ENCODE measurements around the gene CDKN2A.

Gene CDKN2A

DNA sequence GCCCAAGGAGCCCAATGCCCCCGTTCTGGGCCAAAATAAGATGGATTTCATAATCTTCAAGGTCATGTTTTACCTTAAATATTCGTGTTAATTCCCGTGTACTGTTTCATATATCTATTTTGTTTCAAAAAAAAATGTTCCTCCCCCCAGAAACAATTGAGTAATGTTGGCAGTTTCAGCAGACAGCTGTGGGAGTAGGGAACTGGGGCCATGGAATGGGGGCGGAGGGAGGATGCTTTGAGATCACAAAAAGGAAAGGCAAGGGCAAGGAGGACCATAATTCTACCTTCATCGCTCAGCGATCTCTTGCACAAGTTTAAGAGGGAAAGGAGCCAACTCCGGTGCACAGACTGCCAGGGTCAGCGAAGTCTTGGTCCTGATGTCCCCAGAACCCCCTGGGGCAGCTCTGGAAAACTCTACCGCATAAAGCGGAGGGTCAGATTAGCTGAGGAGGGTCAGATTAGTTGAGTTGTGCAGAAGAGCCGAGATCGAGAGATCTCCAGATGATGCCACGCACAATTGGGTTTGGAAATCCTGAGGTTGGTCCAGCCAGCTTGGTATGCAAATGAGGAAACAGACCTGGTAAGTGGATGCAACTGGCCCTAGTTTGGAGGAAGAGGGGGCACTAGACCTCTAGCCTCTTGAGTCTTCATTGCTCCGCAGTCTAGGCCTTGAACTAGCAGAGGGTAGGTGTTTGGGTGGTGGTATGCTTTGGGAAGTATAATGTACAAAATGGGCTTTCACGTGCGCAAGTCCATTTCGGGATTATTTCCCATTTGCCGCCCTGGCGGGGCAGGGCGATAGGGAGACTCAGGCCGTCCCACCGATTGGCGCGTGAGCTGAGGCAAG, 24.0 kb downstream of the CDKN2A start:
- Histone ChIP-seq H3K4me1 (ENCODE audit: control insufficient read depth in 2 of 2, insufficient read depth in 2 of 2, low read length in 2 of 2) (peaks cover 6 to 10% of the 10 kb centered on the region in 2 donors), H3K27me3 (ENCODE audit: control insufficient read depth in 2 of 2, insufficient read depth in 2 of 2, low read length in 2 of 2) (peaks cover 85 to 92% of the 10 kb centered on the region in 2 donors)

DNA sequence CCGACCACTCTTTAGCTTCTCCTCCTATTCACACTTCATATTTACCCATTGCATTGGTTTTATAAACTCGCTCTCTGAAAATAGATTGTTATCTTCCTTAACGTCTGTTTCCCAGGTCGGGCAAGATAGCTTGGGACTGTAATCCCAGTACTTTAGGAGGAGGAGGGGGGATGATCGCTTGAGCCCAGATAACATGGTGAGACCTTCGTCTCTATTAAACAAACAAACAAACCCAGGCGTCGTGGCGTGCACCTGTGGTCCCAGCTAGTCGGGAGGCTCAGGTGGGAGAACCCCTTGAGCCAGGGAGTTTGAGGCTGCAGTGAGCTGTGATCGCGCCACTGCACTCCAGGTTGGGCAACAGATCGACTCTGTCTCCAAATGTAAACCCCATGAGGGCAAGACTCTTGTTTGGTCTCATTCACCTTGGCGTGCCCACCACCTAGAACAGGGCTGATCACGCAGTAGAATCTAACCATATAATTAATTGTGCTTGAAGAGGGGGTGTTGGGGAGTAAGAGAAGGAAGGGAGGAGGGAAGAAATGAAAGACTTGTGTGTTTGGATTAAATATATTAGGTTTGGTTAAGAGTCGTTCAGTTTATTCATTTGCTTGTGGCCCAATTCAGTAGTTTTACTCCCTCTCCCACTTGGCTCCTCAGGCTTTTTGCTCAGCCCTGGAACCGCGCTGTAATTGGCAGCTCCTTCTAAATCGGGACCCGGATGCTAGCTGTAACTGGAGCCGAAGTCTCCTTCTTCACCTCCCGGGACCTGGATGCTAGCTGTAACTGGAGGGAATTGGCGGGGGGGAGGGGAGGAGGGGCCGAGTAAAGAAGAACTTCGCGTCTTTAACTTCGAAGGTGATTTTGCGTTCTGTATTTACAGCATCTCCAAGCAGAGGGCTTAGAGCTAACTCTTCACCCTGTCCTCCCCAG, 24.9 kb downstream of the CDKN2A start:
- no peaks in the 10 kb centered on the region for H3K36me3 ChIP-seq (ENCODE audit: control insufficient read depth in 2 of 2, insufficient read depth in 2 of 2, low read length in 2 of 2)
- H3K27me3 ChIP-seq (ENCODE audit: control insufficient read depth in 2 of 2, insufficient read depth in 2 of 2, low read length in 2 of 2), result peaks cover 83 to 93% of the 10 kb centered on the region in 2 donors
- H3K9me3 ChIP-seq (ENCODE audit: control insufficient read depth in 2 of 2, low read length in 2 of 2), result peaks cover 0 to 6% of the 10 kb centered on the region in 2 donors
- H3K4me1 ChIP-seq (ENCODE audit: control insufficient read depth in 2 of 2, insufficient read depth in 2 of 2, low read length in 2 of 2), result peaks cover 1 to 11% of the 10 kb centered on the region in 2 donors
- H3K4me3 ChIP-seq (ENCODE audit: low read length in 2 of 2), result no peak overlapping the region
- H3K9ac ChIP-seq (ENCODE audit: low read depth in 1 of 2, low read length in 2 of 2), result no peak overlapping the region
- no peak overlapping the region for H3K27ac ChIP-seq (ENCODE audit: low read depth in 2 of 2, low read length in 2 of 2)

More for the DNA sequence above, 24.0 kb downstream of the CDKN2A start:
- Histone ChIP-seq H3K9me3 (ENCODE audit: control insufficient read depth in 2 of 2, low read length in 2 of 2) (peaks cover 0 to 6% of the 10 kb centered on the region in 2 donors), H3K4me3 (ENCODE audit: low read length in 2 of 2) (no peak overlapping the region), H3K9ac (ENCODE audit: low read depth in 1 of 2, low read length in 2 of 2) (no peak overlapping the region), H3K27ac (ENCODE audit: low read depth in 2 of 2, low read length in 2 of 2) (no peak overlapping the region), H3K36me3 (ENCODE audit: control insufficient read depth in 2 of 2, insufficient read depth in 2 of 2, low read length in 2 of 2) (no peaks in the 10 kb centered on the region)

DNA sequence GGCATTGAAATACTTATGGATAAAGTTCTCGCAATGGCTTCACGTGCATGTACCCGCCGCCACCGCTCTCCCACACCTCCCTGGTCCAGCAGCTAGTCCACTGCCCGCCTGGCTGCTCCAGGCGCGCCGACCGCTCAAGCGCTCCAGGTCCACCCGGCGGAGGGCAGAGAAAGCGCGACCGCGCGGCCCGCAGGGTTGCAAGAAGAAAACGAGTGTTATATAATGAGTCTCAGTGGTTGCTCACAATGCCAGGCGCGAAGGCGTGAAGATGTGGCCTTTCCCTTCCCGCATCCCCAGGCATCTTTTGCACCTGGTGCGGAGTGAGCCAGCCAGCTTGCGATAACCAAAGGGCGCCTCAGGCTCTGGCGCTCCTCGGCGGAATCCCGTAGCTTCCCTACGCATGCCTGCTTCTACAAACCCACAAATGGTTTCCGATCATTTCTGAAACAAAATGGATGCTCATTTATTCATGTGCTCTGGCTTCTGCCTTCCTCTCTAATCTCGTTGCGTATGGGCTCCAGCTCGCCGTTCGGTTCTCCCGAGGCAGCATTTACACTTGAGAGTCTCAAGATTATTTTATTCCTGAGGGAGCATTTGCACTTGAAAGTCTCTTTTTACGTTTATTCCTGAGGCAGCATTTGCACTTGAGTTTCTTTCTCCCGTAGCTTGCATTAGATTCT, 25.7 kb downstream of the CDKN2A start:
- peaks cover 0 to 6% of the 10 kb centered on the region in 2 donors for H3K9me3 ChIP-seq (ENCODE audit: control insufficient read depth in 2 of 2, low read length in 2 of 2)
- no peak overlapping the region for H3K9ac ChIP-seq (ENCODE audit: low read depth in 1 of 2, low read length in 2 of 2)
- H3K4me1 ChIP-seq (ENCODE audit: control insufficient read depth in 2 of 2, insufficient read depth in 2 of 2, low read length in 2 of 2), result peaks cover 0 to 11% of the 10 kb centered on the region in 2 donors
- H3K36me3 ChIP-seq (ENCODE audit: control insufficient read depth in 2 of 2, insufficient read depth in 2 of 2, low read length in 2 of 2), result no peaks in the 10 kb centered on the region
- H3K27me3 ChIP-seq (ENCODE audit: control insufficient read depth in 2 of 2, insufficient read depth in 2 of 2, low read length in 2 of 2), result peaks cover 79 to 87% of the 10 kb centered on the region in 2 donors
- no peak overlapping the region for H3K27ac ChIP-seq (ENCODE audit: low read depth in 2 of 2, low read length in 2 of 2)
- H3K4me3 ChIP-seq (ENCODE audit: low read length in 2 of 2), result no peak overlapping the region

DNA sequence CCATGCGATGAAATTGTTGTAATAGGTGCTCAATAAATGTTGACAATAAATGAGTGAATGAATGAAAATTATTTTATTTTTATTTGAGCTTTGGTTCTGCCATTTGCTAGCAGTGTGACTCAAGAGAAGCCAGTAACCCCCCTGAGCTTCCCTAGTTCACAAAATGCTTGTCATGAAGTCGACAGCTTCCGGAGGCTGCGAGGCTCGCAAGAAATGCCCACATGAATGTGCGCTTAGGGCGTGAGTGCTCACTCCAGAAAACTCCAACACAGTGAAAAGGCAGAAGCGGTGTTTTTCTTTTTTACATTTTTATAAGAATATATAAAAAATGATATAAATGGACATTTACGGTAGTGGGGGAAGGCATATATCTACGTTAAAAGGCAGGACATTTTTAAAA, 26.5 kb downstream of the CDKN2A start:
- Histone ChIP-seq H3K4me1 (ENCODE audit: control insufficient read depth in 2 of 2, insufficient read depth in 2 of 2, low read length in 2 of 2) (peaks cover 0 to 11% of the 10 kb centered on the region in 2 donors), H3K9ac (ENCODE audit: low read depth in 1 of 2, low read length in 2 of 2) (no peak overlapping the region), H3K4me3 (ENCODE audit: low read length in 2 of 2) (no peak overlapping the region), H3K36me3 (ENCODE audit: control insufficient read depth in 2 of 2, insufficient read depth in 2 of 2, low read length in 2 of 2) (no peaks in the 10 kb centered on the region), H3K27ac (ENCODE audit: low read depth in 2 of 2, low read length in 2 of 2) (no peak overlapping the region), H3K27me3 (ENCODE audit: control insufficient read depth in 2 of 2, insufficient read depth in 2 of 2, low read length in 2 of 2) (peaks cover 73 to 81% of the 10 kb centered on the region in 2 donors), H3K9me3 (ENCODE audit: control insufficient read depth in 2 of 2, low read length in 2 of 2) (peaks cover 0 to 6% of the 10 kb centered on the region in 2 donors)

DNA sequence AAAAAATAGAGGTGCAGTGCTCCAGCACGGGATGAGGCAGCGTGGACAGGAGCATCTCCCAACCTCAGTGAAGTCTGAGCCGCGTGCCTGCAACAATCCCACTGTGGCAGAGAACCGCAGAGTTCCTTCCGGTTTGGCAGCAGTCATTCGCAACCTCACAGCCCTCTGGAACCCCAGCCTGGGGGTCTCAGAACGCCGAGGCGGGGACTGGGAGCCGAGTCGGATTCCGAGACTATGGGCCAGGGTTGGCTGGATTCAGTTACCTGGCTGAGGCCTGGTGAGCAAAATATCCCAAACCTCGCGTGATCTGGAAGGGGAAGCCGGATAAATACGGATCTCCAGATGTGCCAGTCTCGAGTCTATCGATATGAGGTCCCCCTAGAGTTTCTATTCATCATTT, 27.0 kb downstream of the CDKN2A start:
- no peak overlapping the region for H3K4me3 ChIP-seq (ENCODE audit: low read length in 2 of 2)

DNA sequence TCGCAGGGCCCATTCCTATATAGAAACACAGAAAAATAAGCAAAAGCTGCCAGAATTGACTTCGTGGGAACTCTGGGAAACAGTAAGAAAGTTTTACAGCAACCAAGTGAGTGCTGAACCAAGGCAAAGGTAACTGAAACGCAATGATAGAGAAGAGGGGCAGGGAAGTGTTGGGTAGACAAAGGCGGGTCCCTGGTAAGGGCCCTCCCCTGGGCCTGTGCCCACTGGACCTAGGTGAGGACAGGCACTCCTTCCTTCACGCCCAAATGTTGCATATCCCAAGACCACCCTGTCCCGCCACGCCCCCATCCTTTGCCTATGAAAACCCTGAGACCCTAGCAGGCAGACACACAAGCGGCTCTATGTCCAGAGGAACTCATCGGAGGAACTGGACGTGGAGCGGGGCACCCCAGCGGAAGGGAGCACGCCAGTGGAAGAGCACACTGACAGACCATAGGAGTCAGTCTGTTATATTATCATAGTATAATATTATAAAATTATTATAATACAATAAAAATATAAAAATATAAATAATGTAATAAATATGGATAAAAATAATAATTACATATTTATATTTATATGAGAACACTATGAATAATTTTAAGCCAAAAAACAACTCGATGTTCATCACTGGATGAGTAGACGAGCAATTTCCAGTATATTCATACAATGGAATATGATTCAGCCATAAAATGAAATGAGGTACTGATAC, 27.9 kb downstream of the CDKN2A start:
- no peak overlapping the region for H3K4me3 ChIP-seq (ENCODE audit: low read length in 2 of 2)
- peaks cover 66 to 71% of the 10 kb centered on the region in 2 donors for H3K27me3 ChIP-seq (ENCODE audit: control insufficient read depth in 2 of 2, insufficient read depth in 2 of 2, low read length in 2 of 2)
- H3K4me1 ChIP-seq (ENCODE audit: control insufficient read depth in 2 of 2, insufficient read depth in 2 of 2, low read length in 2 of 2), result peaks cover 0 to 11% of the 10 kb centered on the region in 2 donors
- no peak overlapping the region for H3K9ac ChIP-seq (ENCODE audit: low read depth in 1 of 2, low read length in 2 of 2)
- H3K27ac ChIP-seq (ENCODE audit: low read depth in 2 of 2, low read length in 2 of 2), result no peak overlapping the region
- H3K9me3 ChIP-seq (ENCODE audit: control insufficient read depth in 2 of 2, low read length in 2 of 2), result peaks cover 0 to 6% of the 10 kb centered on the region in 2 donors
- H3K36me3 ChIP-seq (ENCODE audit: control insufficient read depth in 2 of 2, insufficient read depth in 2 of 2, low read length in 2 of 2), result no peaks in the 10 kb centered on the region

More for the DNA sequence above, 27.0 kb downstream of the CDKN2A start:
- no peak overlapping the region for H3K27ac ChIP-seq (ENCODE audit: low read depth in 2 of 2, low read length in 2 of 2)
- H3K9me3 ChIP-seq (ENCODE audit: control insufficient read depth in 2 of 2, low read length in 2 of 2), result peaks cover 0 to 6% of the 10 kb centered on the region in 2 donors
- no peak overlapping the region for H3K9ac ChIP-seq (ENCODE audit: low read depth in 1 of 2, low read length in 2 of 2)
- H3K4me1 ChIP-seq (ENCODE audit: control insufficient read depth in 2 of 2, insufficient read depth in 2 of 2, low read length in 2 of 2), result peaks cover 0 to 11% of the 10 kb centered on the region in 2 donors
- peaks cover 71 to 78% of the 10 kb centered on the region in 2 donors for H3K27me3 ChIP-seq (ENCODE audit: control insufficient read depth in 2 of 2, insufficient read depth in 2 of 2, low read length in 2 of 2)
- no peaks in the 10 kb centered on the region for H3K36me3 ChIP-seq (ENCODE audit: control insufficient read depth in 2 of 2, insufficient read depth in 2 of 2, low read length in 2 of 2)

DNA sequence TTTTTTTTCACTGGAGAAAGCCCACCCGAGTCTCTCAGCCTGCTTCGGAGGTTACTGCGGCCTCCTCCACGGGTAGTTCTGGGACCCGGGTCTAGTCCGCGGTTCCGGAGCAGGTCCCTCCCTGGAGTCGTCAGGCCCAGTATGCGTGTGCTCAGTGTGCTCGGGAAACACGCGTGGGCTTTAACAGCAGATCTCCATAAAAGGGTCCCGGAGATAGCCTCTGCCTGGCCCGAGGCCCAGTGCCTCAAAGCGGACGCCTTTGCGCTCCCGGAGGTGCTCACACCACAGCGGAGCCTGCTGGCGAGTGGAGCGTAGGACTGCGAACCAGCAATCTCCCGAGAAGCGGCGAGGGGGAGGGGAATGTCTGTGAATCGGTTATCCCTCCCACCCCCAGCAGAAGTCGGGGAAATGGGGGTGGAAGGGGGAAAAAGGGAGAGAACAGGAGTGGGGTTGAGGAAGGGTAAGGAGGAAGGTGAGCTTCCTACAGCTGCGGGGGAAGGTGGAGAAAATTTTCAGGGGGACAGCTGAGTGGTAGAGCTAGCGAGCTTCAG, 28.7 kb downstream of the CDKN2A start:
- H3K4me3 ChIP-seq (ENCODE audit: low read length in 2 of 2), result peak overlapping the region; percentile 55 to 67
- no peaks in the 10 kb centered on the region for H3K36me3 ChIP-seq (ENCODE audit: control insufficient read depth in 2 of 2, insufficient read depth in 2 of 2, low read length in 2 of 2)
- H3K27me3 ChIP-seq (ENCODE audit: control insufficient read depth in 2 of 2, insufficient read depth in 2 of 2, low read length in 2 of 2), result peaks cover 59 to 66% of the 10 kb centered on the region in 2 donors
- peak overlapping the region in 1 of 2 donors; percentile 16 for H3K9ac ChIP-seq (ENCODE audit: low read depth in 1 of 2, low read length in 2 of 2)
- H3K4me1 ChIP-seq (ENCODE audit: control insufficient read depth in 2 of 2, insufficient read depth in 2 of 2, low read length in 2 of 2), result peaks cover 0 to 11% of the 10 kb centered on the region in 2 donors
- no peak overlapping the region for H3K27ac ChIP-seq (ENCODE audit: low read depth in 2 of 2, low read length in 2 of 2)
- peaks cover 0 to 6% of the 10 kb centered on the region in 2 donors for H3K9me3 ChIP-seq (ENCODE audit: control insufficient read depth in 2 of 2, low read length in 2 of 2)

DNA sequence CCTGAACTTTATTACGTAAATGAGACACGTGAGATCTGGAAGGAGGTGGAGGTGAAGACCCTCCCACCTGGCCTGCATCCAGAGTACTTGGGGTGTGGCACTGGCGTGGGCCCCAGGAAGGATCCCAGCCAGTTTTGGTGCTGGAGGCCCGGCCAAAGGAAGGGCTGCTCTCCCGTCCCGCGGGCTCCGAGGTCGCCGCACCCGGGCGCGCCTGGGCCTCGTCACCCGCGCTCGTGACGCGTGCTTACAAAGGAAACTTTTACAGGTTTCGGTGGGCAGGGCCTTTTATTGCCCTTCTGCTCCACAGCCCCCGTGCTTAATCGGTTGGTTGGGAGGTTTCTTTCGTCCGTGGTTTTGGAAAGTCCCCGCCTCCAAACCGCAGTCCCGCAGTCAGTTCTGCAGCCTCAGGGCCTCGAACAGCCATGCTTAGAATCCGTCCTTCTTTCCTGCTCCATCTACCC, 29.2 kb downstream of the CDKN2A start:
- H3K4me1 ChIP-seq (ENCODE audit: control insufficient read depth in 2 of 2, insufficient read depth in 2 of 2, low read length in 2 of 2), result peaks cover 0 to 11% of the 10 kb centered on the region in 2 donors
- H3K9ac ChIP-seq (ENCODE audit: low read depth in 1 of 2, low read length in 2 of 2), result peak overlapping the region in 1 of 2 donors; percentile 16
- no peaks in the 10 kb centered on the region for H3K36me3 ChIP-seq (ENCODE audit: control insufficient read depth in 2 of 2, insufficient read depth in 2 of 2, low read length in 2 of 2)
- no peak overlapping the region for H3K27ac ChIP-seq (ENCODE audit: low read depth in 2 of 2, low read length in 2 of 2)
- H3K9me3 ChIP-seq (ENCODE audit: control insufficient read depth in 2 of 2, low read length in 2 of 2), result peaks cover 0 to 6% of the 10 kb centered on the region in 2 donors
- peak overlapping the region; percentile 55 to 67 for H3K4me3 ChIP-seq (ENCODE audit: low read length in 2 of 2)
- H3K27me3 ChIP-seq (ENCODE audit: control insufficient read depth in 2 of 2, insufficient read depth in 2 of 2, low read length in 2 of 2), result peaks cover 53 to 60% of the 10 kb centered on the region in 2 donors

DNA sequence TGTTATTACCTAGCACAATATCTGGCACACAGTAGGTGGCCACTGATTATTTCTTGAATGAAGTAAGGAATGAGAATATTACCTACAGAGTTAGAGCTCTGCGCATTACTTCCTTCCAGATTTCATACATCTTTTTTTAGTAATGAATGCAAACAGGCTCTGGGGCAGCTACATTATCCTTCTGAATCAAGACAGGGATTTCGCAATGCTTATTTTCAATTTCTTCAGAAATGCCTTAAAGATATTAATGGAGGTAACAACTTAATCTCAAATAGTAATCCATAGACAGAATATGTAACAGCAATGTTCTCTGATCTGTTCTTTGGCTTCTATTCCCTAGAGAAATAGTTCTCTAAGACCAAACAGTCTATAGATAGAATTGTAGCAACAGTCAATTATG, 32.6 kb downstream of the CDKN2A start:
- H3K27me3 ChIP-seq (ENCODE audit: control insufficient read depth in 2 of 2, insufficient read depth in 2 of 2, low read length in 2 of 2), result peaks cover 24 to 31% of the 10 kb centered on the region in 2 donors
- H3K27ac ChIP-seq (ENCODE audit: low read depth in 2 of 2, low read length in 2 of 2), result no peak overlapping the region
- no peaks in the 10 kb centered on the region for H3K36me3 ChIP-seq (ENCODE audit: control insufficient read depth in 2 of 2, insufficient read depth in 2 of 2, low read length in 2 of 2)
- peaks cover 0 to 11% of the 10 kb centered on the region in 2 donors for H3K4me1 ChIP-seq (ENCODE audit: control insufficient read depth in 2 of 2, insufficient read depth in 2 of 2, low read length in 2 of 2)
- no peaks in the 10 kb centered on the region for H3K9me3 ChIP-seq (ENCODE audit: control insufficient read depth in 2 of 2, low read length in 2 of 2)
- H3K4me3 ChIP-seq (ENCODE audit: low read length in 2 of 2), result no peak overlapping the region
- H3K9ac ChIP-seq (ENCODE audit: low read depth in 1 of 2, low read length in 2 of 2), result no peak overlapping the region
